DND-41 (cell line): ENCODE results near the gene RGS7.

Experiments
- ATAC-seq: fragments of 200-7000 bp; cut with Tn5 transposase; 3 replicates; pipeline ENCODE4 v1.9.1; 2021; ENCODE audit warnings: low read depth; ENCODE audit not compliant: insufficient read depth
- DNase-seq: peaks from one replicate; pipeline ENCODE4 v3.0.0-alpha.2; 2020
- H2AFZ ChIP-seq: 2 replicates; pipeline ENCODE4 v1.6.0; 2012; ENCODE audit warnings: low read depth, low read length
- H3K27ac ChIP-seq: 2 replicates; pipeline ENCODE4 v1.5.1; 2012; ENCODE audit warnings: low read length, inconsistent platforms
- H3K27me3 ChIP-seq: fragments of 200-600 bp; sonication (generic); 2 replicates; pipeline ENCODE4 v1.6.0; 2012; ENCODE audit warnings: low read length, mild to moderate bottlenecking, inconsistent platforms; ENCODE audit not compliant: insufficient read depth, poor library complexity
- H3K36me3 ChIP-seq: 2 replicates; pipeline ENCODE4 v1.5.1; 2012; ENCODE audit warnings: low read length, inconsistent platforms; ENCODE audit not compliant: insufficient read depth
- H3K4me1 ChIP-seq: 2 replicates; pipeline ENCODE4 v1.5.1; 2012; ENCODE audit warnings: mild to moderate bottlenecking, low read length; ENCODE audit not compliant: insufficient read depth
- H3K4me2 ChIP-seq: 2 replicates; pipeline ENCODE4 v1.6.0; 2012; ENCODE audit warnings: mild to moderate bottlenecking, moderate library complexity, low read length, inconsistent platforms; ENCODE audit not compliant: insufficient read depth
- H3K4me3 ChIP-seq, 2 experiments: fragments of 200-600 bp in 1 of 2; shearing (Covaris generic) in 1 of 2; 2 replicates each; pipeline ENCODE4 v1.5.1; 2012 to 2016; ENCODE audit warnings: inconsistent platforms in 2 of 2, low read length in 2 of 2, mild to moderate bottlenecking in 2 of 2, low read depth in 1 of 2, moderate library complexity in 1 of 2
- H3K79me2 ChIP-seq: 2 replicates; pipeline ENCODE4 v1.6.0; 2012; ENCODE audit warnings: low read length, inconsistent platforms; ENCODE audit not compliant: insufficient read depth
- H3K9ac ChIP-seq: 2 replicates; pipeline ENCODE4 v1.6.0; 2012; ENCODE audit warnings: low read depth, mild to moderate bottlenecking, inconsistent platforms, low read length, moderate library complexity
- H3K9me3 ChIP-seq: 2 replicates; pipeline ENCODE4 v1.5.1; 2012; ENCODE audit warnings: low read length, moderate library complexity, mild to moderate bottlenecking, inconsistent platforms; ENCODE audit not compliant: insufficient read depth, severe bottlenecking
- H4K20me1 ChIP-seq: 2 replicates; pipeline ENCODE4 v1.6.0; 2012; ENCODE audit warnings: low read length; ENCODE audit not compliant: insufficient read depth
- CTCF ChIP-seq: IDR thresholded peaks from 2 replicates; pipeline ENCODE4 v1.5.1; 2012; ENCODE audit warnings: borderline replicate concordance, low read length, moderate library complexity, mild to moderate bottlenecking; ENCODE audit not compliant: poor library complexity, severe bottlenecking; ENCODE audit errors: extremely low read depth
- EZH2 ChIP-seq: IDR thresholded peaks from 3 replicates; pipeline ENCODE4 v1.6.1; 2012; ENCODE audit warnings: borderline replicate concordance, low read depth, mild to moderate bottlenecking, moderate library complexity, low read length, inconsistent platforms; ENCODE audit not compliant: severe bottlenecking

RGS7 gene

DNA sequence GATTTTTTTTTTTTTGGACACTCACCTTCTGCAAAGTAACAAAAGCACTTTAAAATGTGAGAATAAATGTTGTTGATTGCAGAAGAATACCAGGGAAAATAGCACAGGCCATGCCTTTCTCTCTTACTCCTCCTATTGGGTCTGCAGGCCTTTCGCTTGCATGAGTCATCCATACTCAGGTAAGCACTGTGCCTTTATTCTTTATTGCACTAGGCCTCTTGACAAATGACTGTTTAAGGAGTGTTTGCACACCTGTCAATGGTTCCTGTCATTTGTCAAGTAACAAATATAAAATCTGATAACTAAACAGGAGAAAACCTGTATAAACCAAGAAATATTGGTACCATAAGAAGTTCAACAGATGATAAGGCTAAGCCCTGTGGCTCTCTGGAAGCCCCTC lies 106.5 kb downstream of the RGS7 start:
- H4K20me1 ChIP-seq, result no peaks in the 10 kb centered on the region
- H3K36me3 ChIP-seq, result no peaks in the 10 kb centered on the region
- TF ChIP-seq EZH2 (no peak), CTCF (no peak)
- no peak overlapping the region for H3K9ac ChIP-seq
- H2AFZ ChIP-seq, result no peak overlapping the region
- no peaks in the 10 kb centered on the region for H3K27me3 ChIP-seq
- no peak overlapping the region for H3K27ac ChIP-seq
- no peak overlapping the region for H3K4me2 ChIP-seq
- no peaks in the 10 kb centered on the region for H3K9me3 ChIP-seq
- DNase-seq (no peak), ATAC-seq (no peak)
- no peaks in the 10 kb centered on the region for H3K4me1 ChIP-seq
- H3K4me3 ChIP-seq, result no peak overlapping the region
- H3K79me2 ChIP-seq, result no peaks in the 10 kb centered on the region

DNA sequence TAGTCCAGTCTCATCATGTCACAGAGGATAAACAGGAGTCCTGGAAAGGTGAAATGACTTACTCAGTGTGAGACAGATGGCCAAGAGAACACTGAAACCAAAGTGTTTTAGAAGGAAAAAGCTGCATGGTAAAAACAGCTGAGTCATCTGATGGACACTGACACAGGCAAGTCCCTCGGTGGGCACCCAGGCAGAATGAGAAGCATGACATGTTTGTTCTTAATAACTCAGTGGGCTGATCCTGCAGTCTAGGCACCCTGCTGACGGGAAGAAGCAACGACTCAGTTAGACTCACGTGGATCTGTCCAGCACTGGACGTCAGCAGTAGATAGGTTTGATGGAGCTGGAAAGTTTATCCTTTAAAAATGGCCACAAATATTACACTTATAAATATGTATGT lies 116.9 kb downstream of the RGS7 start:
- H3K27me3 ChIP-seq, result no peaks in the 10 kb centered on the region
- H3K4me2 ChIP-seq, result no peak overlapping the region
- no peak overlapping the region for H3K27ac ChIP-seq
- no peak for TF ChIP-seq EZH2
- no peak for TF ChIP-seq CTCF
- H3K4me1 ChIP-seq, result no peaks in the 10 kb centered on the region
- H3K36me3 ChIP-seq, result no peaks in the 10 kb centered on the region
- ATAC-seq (no peak), DNase-seq (no peak)
- no peak overlapping the region for H3K4me3 ChIP-seq
- H3K9me3 ChIP-seq, result no peaks in the 10 kb centered on the region
- no peaks in the 10 kb centered on the region for H4K20me1 ChIP-seq
- H3K79me2 ChIP-seq, result no peaks in the 10 kb centered on the region
- no peak overlapping the region for H3K9ac ChIP-seq
- H2AFZ ChIP-seq, result no peak overlapping the region

DNA sequence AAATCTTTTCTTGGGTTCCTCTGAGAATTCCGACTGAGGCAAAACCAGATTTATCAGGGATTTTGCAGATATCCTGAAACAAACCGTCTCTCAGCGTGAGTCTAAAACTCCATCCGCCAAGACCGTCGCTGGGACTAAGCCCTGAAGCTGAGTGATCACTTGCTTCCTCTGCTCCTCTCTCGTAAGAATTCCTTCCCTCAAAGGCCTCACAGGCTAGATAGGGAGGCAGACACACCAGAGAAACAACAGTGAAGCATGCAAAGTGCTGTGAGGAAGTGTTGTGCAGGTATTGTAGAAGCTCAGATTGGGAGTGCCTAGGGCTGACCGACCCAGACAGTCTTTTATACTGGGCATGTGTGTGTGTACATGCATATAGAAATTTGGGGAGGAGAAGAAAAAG lies 119.1 kb downstream of the RGS7 start:
- no peak for DNase-seq
- Histone ChIP-seq H3K79me2 (no peaks in the 10 kb centered on the region), H3K27me3 (no peaks in the 10 kb centered on the region), H3K36me3 (no peaks in the 10 kb centered on the region), H3K27ac (no peak overlapping the region), H4K20me1 (no peaks in the 10 kb centered on the region), H3K9me3 (no peaks in the 10 kb centered on the region), H2AFZ (no peak overlapping the region), H3K9ac (no peak overlapping the region), H3K4me1 (no peaks in the 10 kb centered on the region), H3K4me2 (no peak overlapping the region), H3K4me3 (no peak overlapping the region)
- no peak for TF ChIP-seq CTCF
- TF ChIP-seq EZH2, result no peak
- ATAC-seq, result no peak

DNA sequence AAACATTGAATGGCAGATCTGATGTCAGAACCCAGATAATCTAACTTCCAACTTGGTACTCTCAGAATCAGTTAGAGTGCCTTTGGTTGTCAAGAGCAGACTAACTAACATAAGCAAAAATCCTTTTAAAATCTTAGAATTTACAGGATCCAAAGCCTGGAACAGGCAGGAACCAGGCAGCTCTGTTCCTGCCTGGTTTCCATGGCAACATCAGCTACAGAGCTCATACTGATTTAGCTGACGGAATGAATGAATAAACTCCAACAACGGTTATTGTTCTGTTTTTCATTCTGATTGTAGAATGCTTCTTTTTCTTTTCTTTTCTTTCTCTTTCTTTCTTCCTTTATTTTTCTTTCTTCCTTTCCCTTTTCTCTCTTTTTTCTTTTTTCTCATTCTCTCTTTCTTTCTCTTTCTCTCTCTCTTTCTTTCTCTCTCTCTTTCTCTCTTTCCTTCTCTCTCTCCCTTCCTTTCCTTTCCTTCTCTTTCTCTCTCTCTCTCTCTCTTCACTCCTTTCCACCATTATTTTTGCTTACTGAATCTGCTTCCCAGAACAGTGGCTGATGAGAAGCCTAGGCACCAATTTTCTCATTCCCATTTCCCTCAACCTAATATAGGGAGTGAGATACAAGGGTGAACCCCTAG lies 121.6 kb downstream of the RGS7 start:
- Histone ChIP-seq H3K4me1 (no peaks in the 10 kb centered on the region), H4K20me1 (no peaks in the 10 kb centered on the region), H3K9me3 (no peaks in the 10 kb centered on the region), H3K9ac (no peak overlapping the region), H3K79me2 (no peaks in the 10 kb centered on the region), H3K27me3 (no peaks in the 10 kb centered on the region), H3K36me3 (no peaks in the 10 kb centered on the region), H3K4me3 (no peak overlapping the region), H3K27ac (no peak overlapping the region), H3K4me2 (no peak overlapping the region), H2AFZ (no peak overlapping the region)
- DNase-seq, result no peak
- TF ChIP-seq CTCF (no peak), EZH2 (no peak)
- ATAC-seq, result no peak
